GM04503 (cell line): ENCODE results near the gene ACKR2.
"Not testable (repeated sequence)": the region's sequence is repeated elsewhere in the genome, so short reads cannot be mapped to it uniquely, and the experiment has no call there.

Experiments
- DNase-seq: peaks from one replicate; pipeline ENCODE4 v3.0.0-alpha.2; 2012; ENCODE audit warnings: low read depth

Gene ACKR2

GRCh38 chr3:42855547-42856380, 46.5 kb downstream of the ACKR2 start:
- DNase-seq: no peak

GRCh38 chr3:42856544-42856943, 47.3 kb downstream of the ACKR2 start:
- DNase-seq: no peak

GRCh38 chr3:42864321-42864950, 55.2 kb downstream of the ACKR2 start:
- no peak for DNase-seq

GRCh38 chr3:42865256-42865655, 56.0 kb downstream of the ACKR2 start:
- DNase-seq: no peak

GRCh38 chr3:42867138-42867537, 57.9 kb downstream of the ACKR2 start:
- no peak for DNase-seq

GRCh38 chr3:42868841-42869240, 59.6 kb downstream of the ACKR2 start:
- DNase-seq: no peak

GRCh38 chr3:42871592-42872196, 62.4 kb downstream of the ACKR2 start:
- DNase-seq: no peak

- DNase-seq: no peak
Observed at GRCh38 chr3:42872718-42873117, 63.5 kb downstream of the ACKR2 start.

- DNase-seq: no peak
Observed at GRCh38 chr3:42873221-42873982, 64.2 kb downstream of the ACKR2 start.

- no peak for DNase-seq
Observed at GRCh38 chr3:42874749-42875148, 65.5 kb downstream of the ACKR2 start.

GRCh38 chr3:42875325-42876151, 66.3 kb downstream of the ACKR2 start, which contains the start of gene CYP8B1:
Gene CYP8B1, minus strand, starts transcription at chr3:42875879. Its CDS starts 63 bp downstream, at chr3:42875816.
- DNase-seq: no peak

- no peak for DNase-seq
Observed at GRCh38 chr3:42876401-42876800, 67.2 kb downstream of the ACKR2 start.

GRCh38 chr3:42876940-42877720, 67.9 kb downstream of the ACKR2 start:
- no peak for DNase-seq

- no peak for DNase-seq
Observed at GRCh38 chr3:42877881-42878280, 68.6 kb downstream of the ACKR2 start.

- no peak for DNase-seq
Observed at GRCh38 chr3:42880183-42880582, 70.9 kb downstream of the ACKR2 start.

- peak; percentile 11 for DNase-seq
Observed at GRCh38 chr3:42880601-42881451, 71.6 kb downstream of the ACKR2 start.

- DNase-seq: not testable (repeated sequence)
Observed at GRCh38 chr3:42883251-42883930, 74.1 kb downstream of the ACKR2 start.

- no peak for DNase-seq
Observed at GRCh38 chr3:42884324-42884723, 75.1 kb downstream of the ACKR2 start.

- DNase-seq: no peak
Observed at GRCh38 chr3:42886294-42886822, 77.1 kb downstream of the ACKR2 start.
